Stimulated activated CD8-positive, alpha-beta memory T cell treated with anti-CD3 and anti-CD28 coated beads, Interleukin-15, amount 100 ng/mL, for 1 hour (primary cell): ENCODE results near the gene NSUN3.
"Not testable (repeated sequence)": the region's sequence is repeated elsewhere in the genome, so short reads cannot be mapped to it uniquely, and the experiment has no call there.

Source experiments
- DNase-seq: peaks from one replicate; pipeline ENCODE4 v3.0.0-alpha.2; 2020; ENCODE audit warnings: low read depth

The NSUN3 gene

DNA sequence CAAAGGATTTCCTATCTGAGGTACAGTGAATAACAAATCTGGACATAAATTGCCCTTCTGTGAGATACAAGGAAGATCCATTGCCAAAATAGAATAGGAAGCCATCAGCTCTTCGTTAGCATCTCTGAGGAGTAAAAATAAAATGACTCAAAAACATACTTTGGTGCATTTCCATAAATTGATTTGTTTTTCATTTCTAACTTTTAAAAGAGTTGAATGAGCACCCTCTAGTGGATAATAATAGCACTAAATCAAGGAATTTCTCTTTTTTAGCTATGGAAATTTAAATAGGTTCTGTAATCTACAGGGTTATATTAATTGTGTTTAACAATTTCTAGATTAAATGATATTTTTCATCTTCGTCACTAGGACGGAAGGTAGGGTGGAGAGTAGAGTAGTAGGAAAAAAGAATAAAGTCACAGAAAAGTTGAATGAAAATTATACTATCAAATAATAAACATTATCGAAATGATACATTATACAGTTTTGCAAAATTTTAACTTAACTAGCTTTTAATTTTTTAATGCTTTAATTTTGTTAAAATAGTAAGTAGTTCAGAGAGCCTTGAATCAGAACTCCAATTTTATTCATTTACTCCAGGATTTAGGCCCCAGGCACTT lies 6.4 kb downstream of the NSUN3 start:
- DNase-seq: no peak

DNA sequence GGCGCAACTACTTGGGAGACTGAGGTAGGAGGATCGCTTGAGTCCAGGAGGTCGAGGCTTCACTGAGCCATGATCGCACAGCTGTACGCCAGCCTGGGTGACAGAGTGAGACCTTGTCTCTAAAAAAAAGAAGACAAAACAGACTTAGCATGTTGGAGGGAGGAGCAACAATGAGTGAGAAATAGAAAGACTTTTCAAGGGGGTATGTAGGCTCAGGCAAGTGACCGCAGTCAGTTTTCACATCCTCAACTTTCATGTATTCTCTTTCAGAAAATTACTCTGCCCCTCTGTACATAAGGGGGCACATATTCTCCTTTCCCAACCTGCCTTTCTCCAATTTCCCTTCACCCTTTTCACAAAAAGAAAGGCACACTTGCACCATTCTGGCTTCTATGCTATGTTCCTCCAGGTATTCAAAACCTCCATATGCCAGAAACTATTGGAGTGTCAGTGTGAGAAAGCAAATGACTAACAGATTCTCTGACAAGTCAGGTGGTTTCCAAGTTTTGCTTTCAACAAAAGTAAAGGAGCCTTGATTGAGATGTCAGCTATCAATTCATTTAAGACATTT lies 7.6 kb downstream of the NSUN3 start:
- DNase-seq: no peak

DNA sequence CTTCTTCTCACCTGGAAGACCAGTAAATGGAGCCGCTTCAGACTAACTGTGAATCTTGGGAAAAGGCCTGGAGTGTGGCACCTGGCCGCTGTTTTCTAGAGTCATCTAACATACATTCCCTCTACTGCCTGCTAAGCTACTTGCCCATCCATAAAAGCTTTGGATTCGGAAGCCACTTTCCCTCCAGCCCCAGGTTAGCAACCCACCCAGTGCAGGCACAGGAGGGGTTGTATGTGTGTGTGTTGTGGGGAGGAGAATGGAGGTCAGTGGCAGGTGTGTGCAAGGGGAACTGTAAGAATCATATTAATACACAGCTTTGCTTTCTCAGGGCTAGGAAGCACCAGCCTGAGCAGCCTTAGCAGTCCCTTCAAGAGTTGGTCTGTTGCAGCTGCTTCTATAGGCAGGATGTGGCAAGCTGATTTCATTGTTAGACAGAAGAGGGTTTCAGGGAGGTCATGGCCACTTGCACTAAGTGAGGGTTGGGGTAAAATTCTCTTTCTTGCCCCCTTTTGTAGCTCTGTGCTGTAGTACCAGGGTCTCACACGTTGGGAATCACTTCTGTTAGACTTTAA lies 8.9 kb downstream of the NSUN3 start:
- no peak for DNase-seq

DNA sequence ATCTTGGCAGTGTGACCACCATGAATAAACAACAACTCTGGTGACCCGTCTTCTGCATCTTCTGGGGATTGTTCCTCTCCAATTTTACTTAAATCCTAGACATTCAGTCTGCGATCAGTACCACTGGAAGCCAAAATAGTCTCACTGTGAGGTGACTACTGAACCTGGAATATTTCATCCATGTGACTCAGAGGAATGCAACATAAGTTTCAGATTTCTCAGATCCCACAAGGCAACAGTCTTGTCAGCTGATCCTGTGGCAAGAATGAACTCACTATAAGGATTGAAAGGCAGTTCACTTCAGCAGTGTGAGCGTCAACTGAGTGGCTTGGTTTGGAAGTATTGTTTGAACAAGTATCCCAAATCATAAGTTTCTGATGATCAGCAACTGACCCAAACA lies 13.2 kb downstream of the NSUN3 start:
- no peak for DNase-seq

DNA sequence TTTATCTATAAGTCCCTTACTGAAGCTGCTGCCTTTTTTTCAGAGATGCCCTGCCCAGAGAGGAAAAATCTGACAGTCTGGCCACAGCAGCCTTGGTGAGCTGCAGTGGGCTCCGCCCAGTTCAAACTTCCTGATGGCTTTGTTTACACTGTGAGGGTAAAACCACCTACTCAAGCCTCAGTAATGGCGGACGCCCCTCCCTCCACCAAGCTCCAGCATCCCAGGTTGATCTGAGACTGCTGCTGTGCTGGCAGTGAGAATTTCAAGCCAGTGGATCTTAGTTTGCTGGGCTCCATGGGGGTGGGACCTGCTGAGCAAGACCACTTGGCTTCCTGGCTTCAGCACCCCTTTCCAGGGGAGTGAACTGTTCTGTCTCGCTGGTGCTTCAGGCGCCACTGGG lies 17.7 kb downstream of the NSUN3 start:
- not testable (repeated sequence) for DNase-seq

DNA sequence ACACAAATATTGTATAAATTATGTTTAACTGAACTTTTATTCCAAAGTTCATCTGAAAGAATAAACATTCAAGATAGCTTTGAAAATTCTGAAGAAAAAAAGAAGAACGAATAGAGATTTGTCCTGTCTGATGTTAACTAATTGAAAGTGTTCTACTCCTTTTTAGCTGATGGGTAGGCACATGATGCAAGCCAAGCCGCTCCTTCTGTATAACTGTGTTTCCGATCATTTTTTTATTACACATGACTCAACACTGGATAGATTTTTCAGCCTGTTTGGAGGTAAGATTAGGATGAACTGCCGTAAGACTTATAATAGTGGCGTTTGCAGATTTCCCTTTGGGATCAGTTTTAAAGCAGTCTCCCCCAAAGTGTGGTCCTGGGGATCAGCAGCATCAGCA lies 19.0 kb downstream of the NSUN3 start:
- no peak for DNase-seq

DNA sequence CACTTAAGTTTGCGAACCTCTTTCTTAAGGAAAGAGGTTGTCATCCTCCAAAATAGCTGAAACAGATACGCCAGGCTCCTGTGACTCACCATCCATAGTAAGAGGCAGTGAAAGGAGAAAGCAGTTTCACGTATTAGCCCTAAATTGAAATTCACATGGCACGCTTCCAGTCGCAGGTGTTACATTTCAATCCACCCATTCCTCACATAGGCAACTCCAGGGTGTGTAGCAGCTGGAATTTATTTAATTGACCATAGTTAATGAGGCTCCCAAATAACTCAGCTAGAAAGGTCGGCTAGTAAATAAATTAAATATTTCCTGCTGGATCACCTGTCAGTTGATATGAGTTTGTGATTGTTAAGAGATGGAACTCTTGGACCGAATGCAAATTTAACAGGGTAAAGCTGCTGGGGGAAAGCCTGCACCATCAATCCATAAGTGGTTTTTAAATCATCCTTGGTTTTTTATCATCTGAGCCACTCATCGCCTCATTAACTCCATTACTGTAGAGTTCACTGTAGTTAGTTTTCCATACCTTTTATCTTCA lies 19.6 kb downstream of the NSUN3 start:
- DNase-seq: no peak

DNA sequence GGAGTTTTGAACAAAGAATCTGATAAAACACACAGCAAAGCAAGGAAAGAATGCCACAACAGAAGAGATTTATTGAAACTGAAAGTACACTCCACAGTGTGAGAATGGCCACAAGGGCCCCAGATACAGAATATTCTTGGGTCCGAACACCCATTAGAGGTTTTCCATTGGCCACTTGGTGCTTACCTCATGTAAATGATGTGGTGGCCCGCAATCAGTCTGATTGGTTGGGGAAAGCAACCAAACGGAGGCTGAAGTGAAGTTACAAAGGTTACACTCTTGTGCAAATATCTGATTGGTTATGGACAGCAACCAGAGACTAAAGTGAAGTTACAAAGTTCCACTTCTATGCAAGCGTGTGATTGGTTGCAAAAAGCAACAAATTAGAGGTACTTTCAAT lies 20.4 kb downstream of the NSUN3 start:
- no peak for DNase-seq

DNA sequence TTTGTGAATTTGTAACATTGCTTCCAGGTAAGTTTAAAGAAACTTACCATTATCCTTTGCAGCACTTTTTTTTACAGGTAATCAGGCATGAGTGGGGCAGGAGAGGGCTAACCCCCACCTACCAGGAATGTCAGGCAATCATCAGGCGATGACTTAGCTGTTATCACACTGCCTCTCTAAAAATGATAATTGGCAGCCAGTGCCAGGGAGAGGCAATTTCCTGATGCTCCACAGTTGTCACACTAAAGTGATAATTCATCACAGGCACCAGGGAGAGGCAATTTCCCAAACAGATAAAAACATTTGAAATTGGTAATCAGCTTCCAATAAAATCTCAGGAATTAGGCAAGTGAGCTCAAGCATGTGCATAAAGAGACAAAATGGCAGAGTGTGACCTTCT lies 26.3 kb downstream of the NSUN3 start:
- no peak for DNase-seq

DNA sequence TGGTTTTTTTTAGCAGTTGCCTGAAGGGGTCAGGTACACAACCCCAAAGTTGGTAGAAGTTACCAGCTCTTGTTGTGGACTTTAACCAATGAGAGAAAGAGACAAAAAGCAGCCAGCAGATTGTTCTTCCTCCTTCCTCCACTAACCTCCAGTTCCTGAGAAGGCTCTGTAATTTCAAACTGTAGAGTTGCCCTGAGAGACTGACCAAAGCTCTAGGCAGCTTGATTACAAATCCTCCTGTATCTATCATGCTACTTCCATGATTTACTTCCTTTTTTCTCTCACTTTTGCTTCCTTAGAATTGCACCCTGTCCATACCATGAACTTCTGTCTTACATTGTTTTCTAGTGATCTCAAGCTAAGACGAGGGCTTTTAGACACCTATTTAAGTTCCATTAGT lies 29.2 kb downstream of the NSUN3 start:
- DNase-seq: no peak

DNA sequence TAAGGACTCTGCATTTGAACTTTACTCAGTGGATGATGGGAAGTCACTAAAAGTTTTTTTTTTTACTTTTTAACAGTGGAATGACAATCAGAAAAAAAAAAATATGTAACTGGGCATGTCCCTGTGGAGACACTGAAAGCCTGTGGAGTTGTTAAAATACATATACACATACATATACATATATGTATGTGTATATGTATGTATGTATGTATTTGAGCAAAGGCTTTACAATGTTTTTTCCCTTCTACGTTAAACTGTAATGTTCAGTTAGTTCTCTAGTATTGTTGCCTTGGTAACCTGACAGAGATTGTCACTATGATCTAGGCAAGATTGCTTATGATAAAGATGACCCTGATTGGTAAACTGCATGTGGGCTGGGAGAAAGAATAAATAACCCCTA lies 30.3 kb downstream of the NSUN3 start:
- no peak for DNase-seq

DNA sequence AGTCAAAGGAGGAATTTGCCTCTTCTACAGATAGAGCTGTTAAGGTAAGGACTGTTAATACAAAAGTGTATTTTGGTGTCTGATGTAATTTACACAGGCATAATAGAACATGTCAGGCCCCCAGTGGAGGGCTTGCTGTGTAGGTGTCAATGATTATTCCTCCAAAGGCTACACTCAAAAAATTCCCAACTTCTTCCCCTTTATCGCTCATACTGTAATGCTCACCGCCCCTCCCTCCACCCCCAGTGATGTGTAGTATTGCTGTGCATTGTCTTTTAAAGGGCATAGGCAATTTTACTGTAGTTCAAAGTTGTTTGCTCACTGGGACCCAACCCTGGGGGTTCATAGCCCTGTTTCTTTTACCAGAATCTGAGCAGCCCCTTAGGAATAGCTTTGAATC lies 32.2 kb downstream of the NSUN3 start:
- no peak for DNase-seq

DNA sequence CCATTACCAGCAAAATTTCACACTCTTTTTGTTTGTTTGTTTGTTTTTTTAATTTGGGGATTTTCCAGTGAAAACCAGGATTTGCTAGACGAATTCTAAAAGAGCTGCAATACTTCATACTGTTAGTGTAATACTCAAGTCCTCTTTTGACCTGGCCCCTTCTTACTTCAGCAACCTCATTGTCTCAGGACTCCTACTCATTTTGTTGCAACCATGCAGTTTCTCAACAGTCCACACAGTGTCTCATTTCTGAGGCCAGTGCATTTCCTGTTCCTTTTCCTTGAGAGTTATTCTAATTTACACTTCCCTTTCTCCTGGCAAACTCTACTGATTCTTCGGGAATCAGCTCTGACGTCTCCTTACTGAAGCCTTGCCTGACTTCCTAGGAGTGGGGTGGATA lies 35.6 kb downstream of the NSUN3 start:
- no peak for DNase-seq

DNA sequence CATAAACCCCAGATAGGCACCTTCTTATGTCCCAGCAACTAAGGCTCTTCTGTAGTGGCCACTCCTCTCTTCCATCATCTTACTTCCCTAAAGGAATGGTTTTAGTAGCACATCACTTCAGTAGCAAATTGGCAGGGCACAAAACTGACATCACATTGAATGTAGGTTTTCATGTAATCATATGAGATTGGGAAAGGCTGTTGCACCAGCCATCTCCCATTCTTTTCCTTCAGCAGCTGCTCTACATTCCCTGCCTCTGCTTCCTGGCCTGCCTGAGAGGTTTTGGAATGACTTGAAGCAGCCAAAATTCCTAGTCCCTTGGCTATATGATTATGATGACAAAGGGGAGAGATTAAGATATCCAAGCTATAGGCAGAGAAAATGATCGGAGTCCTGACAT lies 36.5 kb downstream of the NSUN3 start:
- DNase-seq: no peak

DNA sequence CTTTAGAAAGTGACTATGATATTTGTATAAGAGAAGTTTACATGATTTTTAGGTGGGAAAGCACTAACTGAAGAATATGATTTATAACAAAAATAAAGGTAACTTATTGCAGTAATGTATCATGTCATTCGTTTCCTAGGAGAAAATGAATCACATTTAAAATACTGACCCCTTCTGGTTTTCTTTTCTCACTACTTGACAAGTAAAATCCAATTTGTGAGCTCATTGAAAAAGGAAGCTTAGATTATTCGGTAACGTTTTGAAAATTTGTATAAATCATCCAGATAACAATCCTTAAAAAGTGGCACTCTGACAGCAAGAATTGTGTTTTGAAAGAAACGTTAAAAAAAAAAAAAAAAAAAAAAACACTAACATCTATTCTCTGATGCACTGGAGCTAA lies 39.0 kb downstream of the NSUN3 start:
- DNase-seq: no peak

DNA sequence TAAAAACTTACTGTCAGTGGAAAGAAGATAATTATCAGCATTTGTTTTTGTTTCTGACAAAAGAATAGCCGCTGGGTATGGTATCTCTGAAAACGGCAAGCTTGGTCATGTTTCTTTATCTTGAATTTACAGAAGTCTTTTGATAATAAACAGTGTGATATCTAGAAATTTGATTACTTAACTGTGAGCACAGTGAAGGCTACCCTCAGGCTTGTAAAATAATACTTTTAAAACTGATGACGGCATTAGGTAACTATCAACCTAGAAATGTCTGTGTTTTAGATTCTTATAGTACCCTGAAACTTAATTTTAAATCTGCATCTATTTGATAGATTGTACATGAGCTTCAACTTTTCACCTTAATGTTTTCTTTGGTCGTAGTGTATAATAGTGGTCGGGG lies 43.4 kb downstream of the NSUN3 start:
- no peak for DNase-seq

DNA sequence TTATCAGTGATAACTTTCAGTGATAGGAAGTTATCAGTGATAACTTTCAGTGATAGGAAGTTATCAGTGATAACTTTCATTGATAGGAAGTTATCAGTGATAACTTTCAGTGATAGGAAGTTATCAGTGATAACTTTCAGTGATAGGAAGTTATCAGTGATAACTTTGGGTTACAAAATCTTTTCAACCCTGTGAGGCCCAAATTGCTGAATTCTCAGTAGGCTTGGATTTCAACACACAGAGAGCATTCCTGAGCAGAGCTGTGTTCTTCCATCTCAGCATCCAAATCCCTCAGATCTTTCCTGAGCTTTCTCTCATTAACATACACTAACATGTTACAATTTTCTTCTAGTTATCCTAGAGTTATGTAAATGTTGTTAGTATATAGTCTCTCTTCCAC lies 47.4 kb downstream of the NSUN3 start:
- not testable (repeated sequence) for DNase-seq

DNA sequence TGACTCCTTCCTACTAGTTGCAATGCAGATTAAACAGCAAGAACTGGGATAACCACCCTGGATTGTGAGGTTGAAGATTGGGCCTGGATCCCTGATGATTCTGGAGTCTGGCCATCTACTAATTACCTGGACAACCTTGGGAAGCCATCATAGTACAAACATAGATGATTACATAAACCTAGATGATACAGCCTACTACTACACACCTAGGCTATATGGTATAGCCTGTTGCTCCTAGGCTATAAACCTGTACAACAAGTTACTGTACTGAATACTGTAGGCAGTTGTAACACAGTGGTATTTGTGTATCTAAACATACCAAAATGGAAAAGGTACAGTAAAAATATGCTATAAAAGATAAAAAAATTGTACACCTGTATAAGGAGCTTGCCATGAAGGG lies 48.0 kb downstream of the NSUN3 start:
- no peak for DNase-seq

DNA sequence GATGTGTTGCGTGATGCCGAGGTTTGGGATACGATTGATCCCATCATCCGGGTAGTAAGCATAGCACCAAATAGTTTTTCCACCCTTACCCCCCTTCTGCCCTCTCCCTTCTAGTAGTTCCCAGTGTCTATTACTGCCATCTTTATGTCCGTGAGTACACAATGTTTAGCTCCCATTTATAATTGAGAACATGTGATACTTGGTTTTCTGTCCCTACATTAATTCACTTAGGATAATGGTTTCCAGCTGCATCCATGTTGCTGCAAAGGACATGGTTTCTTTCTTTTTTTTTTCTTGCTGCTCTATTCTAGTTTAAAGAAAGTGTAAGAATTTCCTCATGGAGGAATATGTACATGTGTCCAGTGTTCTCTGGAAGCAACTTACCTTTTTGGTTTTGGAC lies 51.8 kb downstream of the NSUN3 start:
- DNase-seq: no peak

DNA sequence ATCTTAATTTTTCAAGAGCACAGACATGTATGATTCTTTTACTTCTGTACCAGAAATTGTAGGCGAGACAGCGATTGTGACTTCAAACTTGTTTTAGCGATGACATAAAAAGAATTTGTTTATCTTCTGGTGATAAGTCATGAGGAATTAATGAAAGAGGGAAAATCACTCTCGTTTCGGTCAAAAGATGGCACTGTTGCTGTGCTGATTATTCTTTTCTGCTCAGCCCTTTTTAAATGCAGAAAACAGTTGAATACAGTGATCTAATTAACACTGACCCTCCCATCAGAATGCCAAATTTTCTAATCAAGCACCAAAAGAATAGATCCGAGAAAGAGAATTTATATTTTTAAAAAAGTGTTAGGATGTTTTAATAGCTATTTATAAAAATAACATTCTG lies 52.6 kb downstream of the NSUN3 start:
- DNase-seq: no peak

DNA sequence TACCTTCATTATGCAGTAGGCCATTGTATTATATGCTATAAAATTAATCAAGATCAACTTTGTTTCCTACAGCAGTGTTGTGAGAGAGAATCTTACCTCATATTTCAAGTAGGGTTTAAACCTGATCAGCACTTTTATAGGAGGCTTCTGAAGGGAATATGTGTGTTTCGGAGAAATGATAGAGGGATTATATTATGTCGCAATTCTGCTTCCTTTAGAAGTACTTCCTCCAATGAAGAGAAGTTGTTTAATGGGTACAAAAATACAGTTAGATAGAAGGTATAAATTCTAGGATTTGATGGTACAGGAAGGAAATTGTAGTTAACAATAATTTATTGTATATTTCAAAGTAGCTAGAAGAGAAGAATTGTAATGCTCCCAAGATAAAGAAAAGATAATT lies 54.9 kb downstream of the NSUN3 start:
- no peak for DNase-seq

DNA sequence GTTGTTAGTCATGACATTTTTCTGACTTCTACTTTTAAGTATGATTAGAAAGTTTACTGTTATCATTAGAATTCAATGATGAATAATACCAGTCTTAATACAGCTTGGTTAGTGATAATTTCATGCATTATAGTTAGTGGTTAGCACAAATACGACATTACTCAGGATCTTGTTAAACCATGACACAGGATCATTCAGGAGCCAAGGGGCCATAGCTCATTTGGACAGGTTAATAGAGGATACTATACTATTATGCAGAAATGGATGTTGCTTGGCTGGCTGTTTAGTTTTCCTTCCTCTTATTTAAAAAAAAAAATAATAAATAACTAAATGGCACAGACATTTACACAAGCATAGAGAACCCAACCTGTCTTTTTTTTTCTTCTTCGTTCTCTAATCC lies 55.5 kb downstream of the NSUN3 start:
- no peak for DNase-seq

DNA sequence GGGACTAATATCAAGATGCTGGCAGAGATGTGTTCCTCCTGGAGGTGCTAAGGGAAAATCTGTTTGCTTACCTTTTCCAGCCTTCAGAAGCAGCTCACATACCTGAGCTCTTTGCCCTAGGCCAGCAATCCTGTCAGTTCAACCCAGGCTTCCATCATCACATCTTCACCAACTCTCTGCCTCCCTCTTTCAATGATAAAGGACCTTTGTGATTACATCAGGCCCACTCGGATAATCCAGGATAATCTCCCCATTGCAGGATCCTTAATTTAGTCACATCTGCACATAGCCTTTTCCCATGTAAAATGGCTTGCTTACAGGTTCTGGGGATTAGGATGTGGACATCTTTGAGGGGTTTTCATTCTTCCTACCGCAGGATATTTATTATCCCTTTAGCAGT lies 58.3 kb downstream of the NSUN3 start:
- no peak for DNase-seq

DNA sequence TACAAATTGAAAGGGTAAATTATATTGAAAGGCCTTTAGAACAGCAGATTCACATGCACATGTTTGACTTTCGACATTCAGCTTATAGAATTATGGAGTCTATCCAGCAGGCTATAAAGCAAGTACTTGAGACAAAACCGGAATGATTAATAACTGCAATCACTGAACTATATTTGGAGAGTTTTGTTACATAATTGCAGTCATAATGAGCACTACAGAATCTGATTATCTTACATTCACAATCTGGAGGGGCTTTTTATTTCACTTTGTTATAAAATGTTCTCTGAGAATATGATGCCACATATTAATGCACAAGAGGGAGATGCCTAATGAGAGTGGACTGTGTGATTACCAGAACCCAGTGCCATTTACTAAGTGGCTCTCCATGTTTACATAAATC lies 64.3 kb downstream of the NSUN3 start:
- DNase-seq: no peak
